ENCODE results near the gene FAR1. TPM values are rescaled to one million over a fixed set of nuclear protein-coding genes. Genes with fewer than 3 reads are reported as not detected.

Gene FAR1
- total and polyA plus RNA-seq, 2 of the 4 experiments (the other 2 are of a cell fraction) = 35.3 to 119 TPM

DNA sequence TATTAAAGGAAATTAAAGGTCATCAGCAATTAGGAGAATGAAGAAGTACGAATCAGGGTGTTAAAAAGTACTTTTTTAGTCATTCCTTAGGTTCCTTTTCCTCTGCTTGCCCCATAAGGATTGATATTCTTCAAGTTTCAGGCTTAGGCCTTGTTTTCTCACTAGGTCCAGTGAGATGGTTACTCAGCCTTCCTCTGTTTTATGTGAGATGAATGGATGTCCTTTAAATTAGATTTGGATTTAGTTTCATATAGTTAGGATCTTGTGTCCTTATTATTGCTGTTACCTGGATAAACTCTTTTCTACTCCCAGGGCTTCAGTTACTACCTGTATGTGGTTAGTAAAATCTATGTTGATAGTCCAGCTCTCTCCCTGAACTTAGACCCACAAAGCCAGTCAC is 29.2 kb downstream of the FAR1 start:
- no peak overlapping the region for H2AK5ac ChIP-seq (ENCODE audit: low read depth, low read length)
- intact Hi-C loops (cut with micrococcal nuclease) = no loop called here
- no TSS peak for BruUV-seq (replicated peaks)

More for the DNA sequence above, 29.2 kb downstream of the FAR1 start:
- dilution Hi-C loops (cut with HindIII; ENCODE audit: low sequenced_read_pairs, unreplicated experiment) (no loop called here), in situ Hi-C loops (cut with MboI; ENCODE audit: low sequenced_read_pairs) (no loop called here)
- no peak overlapping the region for H3K9ac ChIP-seq (ENCODE audit: low read depth, low read length)
- H3K4me1 ChIP-seq (ENCODE audit: control insufficient read depth, insufficient read depth, low read length) = peaks cover 3% of the 10 kb centered on the region; the same call in 1 of the 2 replicates
- H3K4ac ChIP-seq (ENCODE audit: low read depth, low read length) = no peak overlapping the region
- ChIA-PET CTCF (no interaction called here), POLR2A (ENCODE audit: unreplicated experiment) (no interaction called here)
- H4K20me1 ChIP-seq (ENCODE audit: insufficient read depth, low read length) = peaks cover 11% of the 10 kb centered on the region; the same call in 1 of the 2 replicates
- peaks cover 23 to 29% of the 10 kb centered on the region in 2 experiments for H3K79me1 ChIP-seq (ENCODE audit: low read depth in 1 of 2, low read length in 2 of 2)
- no peak overlapping the region for H4K8ac ChIP-seq (ENCODE audit: low read depth in 2 of 2, low read length in 2 of 2)
- H3K4me3 ChIP-seq (ENCODE audit: insufficient read depth, low read depth, low read length) = no peak overlapping the region
- TF ChIP-seq RCOR1 (IDR thresholded peaks at IDR 0.05; ENCODE audit: insufficient replicate concordance, low read length) = no peak
- TF ChIP-seq NFE2L2 (IDR thresholded peaks at IDR 0.05; ENCODE audit: low read depth, low read length) = no peak
- TF ChIP-seq RFX5 (IDR thresholded peaks at IDR 0.05; ENCODE audit: low read depth, low read length) = no peak
- TF ChIP-seq SMC3 (IDR thresholded peaks at IDR 0.05; ENCODE audit: low read depth, low read length) = no peak
- no peak for TF ChIP-seq MAFK (IDR thresholded peaks at IDR 0.05; ENCODE audit: low read depth, low read length)
- no peak for TF ChIP-seq RAD21 (IDR thresholded peaks at IDR 0.05; ENCODE audit: low read length)
- TF ChIP-seq, protein P1, sequence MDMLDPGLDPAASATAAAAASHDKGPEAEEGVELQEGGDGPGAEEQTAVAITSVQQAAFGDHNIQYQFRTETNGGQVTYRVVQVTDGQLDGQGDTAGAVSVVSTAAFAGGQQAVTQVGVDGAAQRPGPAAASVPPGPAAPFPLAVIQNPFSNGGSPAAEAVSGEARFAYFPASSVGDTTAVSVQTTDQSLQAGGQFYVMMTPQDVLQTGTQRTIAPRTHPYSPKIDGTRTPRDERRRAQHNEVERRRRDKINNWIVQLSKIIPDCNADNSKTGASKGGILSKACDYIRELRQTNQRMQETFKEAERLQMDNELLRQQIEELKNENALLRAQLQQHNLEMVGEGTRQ (IDR thresholded peaks at IDR 0.05; ENCODE audit: low read depth, low read length) = no peak
- TF ChIP-seq, protein P2, sequence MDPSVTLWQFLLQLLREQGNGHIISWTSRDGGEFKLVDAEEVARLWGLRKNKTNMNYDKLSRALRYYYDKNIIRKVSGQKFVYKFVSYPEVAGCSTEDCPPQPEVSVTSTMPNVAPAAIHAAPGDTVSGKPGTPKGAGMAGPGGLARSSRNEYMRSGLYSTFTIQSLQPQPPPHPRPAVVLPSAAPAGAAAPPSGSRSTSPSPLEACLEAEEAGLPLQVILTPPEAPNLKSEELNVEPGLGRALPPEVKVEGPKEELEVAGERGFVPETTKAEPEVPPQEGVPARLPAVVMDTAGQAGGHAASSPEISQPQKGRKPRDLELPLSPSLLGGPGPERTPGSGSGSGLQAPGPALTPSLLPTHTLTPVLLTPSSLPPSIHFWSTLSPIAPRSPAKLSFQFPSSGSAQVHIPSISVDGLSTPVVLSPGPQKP (IDR thresholded peaks at IDR 0.05; ENCODE audit: borderline replicate concordance, low read depth, low read length) = no peak
- TF ChIP-seq, protein P3, sequence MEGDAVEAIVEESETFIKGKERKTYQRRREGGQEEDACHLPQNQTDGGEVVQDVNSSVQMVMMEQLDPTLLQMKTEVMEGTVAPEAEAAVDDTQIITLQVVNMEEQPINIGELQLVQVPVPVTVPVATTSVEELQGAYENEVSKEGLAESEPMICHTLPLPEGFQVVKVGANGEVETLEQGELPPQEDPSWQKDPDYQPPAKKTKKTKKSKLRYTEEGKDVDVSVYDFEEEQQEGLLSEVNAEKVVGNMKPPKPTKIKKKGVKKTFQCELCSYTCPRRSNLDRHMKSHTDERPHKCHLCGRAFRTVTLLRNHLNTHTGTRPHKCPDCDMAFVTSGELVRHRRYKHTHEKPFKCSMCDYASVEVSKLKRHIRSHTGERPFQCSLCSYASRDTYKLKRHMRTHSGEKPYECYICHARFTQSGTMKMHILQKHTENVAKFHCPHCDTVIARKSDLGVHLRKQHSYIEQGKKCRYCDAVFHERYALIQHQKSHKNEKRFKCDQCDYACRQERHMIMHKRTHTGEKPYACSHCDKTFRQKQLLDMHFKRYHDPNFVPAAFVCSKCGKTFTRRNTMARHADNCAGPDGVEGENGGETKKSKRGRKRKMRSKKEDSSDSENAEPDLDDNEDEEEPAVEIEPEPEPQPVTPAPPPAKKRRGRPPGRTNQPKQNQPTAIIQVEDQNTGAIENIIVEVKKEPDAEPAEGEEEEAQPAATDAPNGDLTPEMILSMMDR (conservative IDR thresholded peaks at IDR 0.05; ENCODE audit: low read depth, low read length) = no peak
- no peak overlapping the region for H2BK15ac ChIP-seq (ENCODE audit: low read depth, low read length)
- H3K23ac ChIP-seq (ENCODE audit: low read depth, low read length) = no peak overlapping the region
- H2AFZ ChIP-seq (replicated peaks; ENCODE audit: low read length, poor library complexity) = no peak overlapping the region
- H3K14ac ChIP-seq (replicated peaks; ENCODE audit: low read depth, low read length) = no peak overlapping the region
- ATAC-seq (ENCODE audit: low read depth) (no peak), DNase-seq (no peak)
- no peak overlapping the region for H3K27ac ChIP-seq (ENCODE audit: insufficient read depth, low read length)
- no peak overlapping the region for H2BK20ac ChIP-seq (ENCODE audit: low read depth, low read length)
- no peak overlapping the region for H3K4me2 ChIP-seq (ENCODE audit: low read depth, low read length)
- H4K91ac ChIP-seq (ENCODE audit: insufficient read depth, low read depth, low read length) = no peak overlapping the region
- H3K36me3 ChIP-seq (ENCODE audit: control insufficient read depth, insufficient read depth, low read length) = peaks cover 7% of the 10 kb centered on the region
- no peak overlapping the region for H2BK5ac ChIP-seq (ENCODE audit: low read depth, low read length, poor library complexity, severe bottlenecking)
- H3K18ac ChIP-seq (ENCODE audit: low read depth, low read length) = no peak overlapping the region
- H2BK120ac ChIP-seq (ENCODE audit: low read depth, low read length) = no peak overlapping the region
- H3K9me3 ChIP-seq (ENCODE audit: control insufficient read depth, insufficient read depth, low read length) = no peaks in the 10 kb centered on the region
- H2AK9ac ChIP-seq (replicated peaks; ENCODE audit: low read depth, low read length, poor library complexity) = no peak overlapping the region
- H4K5ac ChIP-seq (ENCODE audit: low read depth, low read length) = no peak overlapping the region
- no peaks in the 10 kb centered on the region for H3K27me3 ChIP-seq (ENCODE audit: control insufficient read depth, insufficient read depth, low read length)
- WGBS, 2 experiments (ENCODE audit: extremely low coverage in 2 of 2, insufficient read length in 1 of 2) = no CpG with 5 or more reads among the region's 1 CpG
- H3K9me1 ChIP-seq (ENCODE audit: insufficient read depth, low read length) = no peaks in the 10 kb centered on the region; the same call in 1 of the 2 replicates
- H3K56ac ChIP-seq (ENCODE audit: extremely low read depth, insufficient read depth, low read length) = no peak overlapping the region
